ENCODE data around the gene PKD1. TPM values are rescaled to one million over a fixed set of nuclear protein-coding genes. Genes with fewer than 3 reads are reported as not detected.

PKD1 gene
- total and polyA plus RNA-seq, 2 experiments from 2014 or later: 35.9 to 60.6 TPM

- 97% methylated on average over 27 of the region's 29 CpGs for WGBS (ENCODE audit: low lambda C conversion rate, missing lambda C conversion rate)
- H3K9me2 ChIP-seq (replicated peaks; ENCODE audit: insufficient read depth): no peaks in the 10 kb centered on the region
- H2AFZ ChIP-seq: no peak overlapping the region
- H4K20me1 ChIP-seq (ENCODE audit: insufficient read depth, poor library complexity, severe bottlenecking): no peaks in the 10 kb centered on the region
- H3K9me3 ChIP-seq (ENCODE audit: low read depth): no peaks in the 10 kb centered on the region
- no peak overlapping the region for H3K27ac ChIP-seq
- no peak overlapping the region for H3K4me2 ChIP-seq
- no peak for DNase-seq (ENCODE audit: low spot score)
- H3K27me3 ChIP-seq: no peaks in the 10 kb centered on the region
- no peaks in the 10 kb centered on the region for H3K4me1 ChIP-seq (ENCODE audit: insufficient read depth)
- no peak for TF ChIP-seq CTCF (IDR thresholded peaks at IDR 0.05; ENCODE audit: poor library complexity)
- TF ChIP-seq EZH2 (IDR thresholded peaks at IDR 0.05; ENCODE audit: borderline replicate concordance): no peak
- no peak for TF ChIP-seq EZH2phosphoT487 (IDR thresholded peaks at IDR 0.05; ENCODE audit: low read depth, severe bottlenecking, unreplicated experiment)
- no peak overlapping the region for H3K4me3 ChIP-seq
- H3K36me3 ChIP-seq (replicated peaks; ENCODE audit: insufficient read depth, low read depth): no peaks in the 10 kb centered on the region
- H3K79me2 ChIP-seq: no peaks in the 10 kb centered on the region
Measured at GRCh38 chr16:2070576-2071453, 64.9 kb downstream of the PKD1 start.

GRCh38 chr16:2066139-2066538 lies 69.6 kb downstream of the PKD1 start:
- 99% methylated on average over 11 of the region's 11 CpGs for WGBS (ENCODE audit: low lambda C conversion rate, missing lambda C conversion rate)
- Histone ChIP-seq H3K36me3 (replicated peaks; ENCODE audit: insufficient read depth, low read depth) (no peaks in the 10 kb centered on the region), H3K27me3 (no peaks in the 10 kb centered on the region), H3K4me1 (ENCODE audit: insufficient read depth) (no peaks in the 10 kb centered on the region), H4K20me1 (ENCODE audit: insufficient read depth, poor library complexity, severe bottlenecking) (no peaks in the 10 kb centered on the region), H3K79me2 (no peaks in the 10 kb centered on the region), H3K27ac (no peak overlapping the region), H3K9me3 (ENCODE audit: low read depth) (no peaks in the 10 kb centered on the region), H2AFZ (no peak overlapping the region), H3K9me2 (replicated peaks; ENCODE audit: insufficient read depth) (no peaks in the 10 kb centered on the region), H3K4me2 (no peak overlapping the region), H3K4me3 (no peak overlapping the region)
- DNase-seq (ENCODE audit: low spot score): no peak
- TF ChIP-seq EZH2phosphoT487 (IDR thresholded peaks at IDR 0.05; ENCODE audit: low read depth, severe bottlenecking, unreplicated experiment) (no peak), EZH2 (IDR thresholded peaks at IDR 0.05; ENCODE audit: borderline replicate concordance) (no peak), CTCF (IDR thresholded peaks at IDR 0.05; ENCODE audit: poor library complexity) (no peak)

- Histone ChIP-seq H3K36me3 (replicated peaks; ENCODE audit: insufficient read depth, low read depth) (no peaks in the 10 kb centered on the region), H3K4me2 (no peak overlapping the region), H3K27me3 (no peaks in the 10 kb centered on the region), H3K4me3 (no peak overlapping the region), H3K79me2 (no peaks in the 10 kb centered on the region), H2AFZ (no peak overlapping the region), H4K20me1 (ENCODE audit: insufficient read depth, poor library complexity, severe bottlenecking) (no peaks in the 10 kb centered on the region), H3K9me2 (replicated peaks; ENCODE audit: insufficient read depth) (no peaks in the 10 kb centered on the region), H3K4me1 (ENCODE audit: insufficient read depth) (no peaks in the 10 kb centered on the region), H3K27ac (no peak overlapping the region), H3K9me3 (ENCODE audit: low read depth) (no peaks in the 10 kb centered on the region)
- DNase-seq (ENCODE audit: low spot score): no peak
- TF ChIP-seq CTCF (IDR thresholded peaks at IDR 0.05; ENCODE audit: poor library complexity) (no peak), EZH2phosphoT487 (IDR thresholded peaks at IDR 0.05; ENCODE audit: low read depth, severe bottlenecking, unreplicated experiment) (no peak), EZH2 (IDR thresholded peaks at IDR 0.05; ENCODE audit: borderline replicate concordance) (no peak)
- 98% methylated on average over 16 of the region's 16 CpGs for WGBS (ENCODE audit: low lambda C conversion rate, missing lambda C conversion rate)
Measured at GRCh38 chr16:2064368-2064945, 71.2 kb downstream of the PKD1 start.
